Transverse colon (tissue), 3 donors: ENCODE results near the gene SNX25.

Experiments
- CTCF ChIP-seq, 5 experiments: fragments of 200-600 bp in 3 of 5; fragments of 450-650 bp in 2 of 5; sonication (generic) in 3 of 5; IDR thresholded peaks; 1 replicate in 2 of 5; 2 replicates in 3 of 5; pipeline ENCODE4 v1.5.1; 2016 to 2017; ENCODE audit warnings: antibody characterized with exemption in 5 of 5, inconsistent platforms in 3 of 5, mild to moderate bottlenecking in 2 of 5, moderate library complexity in 1 of 5
- POLR2A ChIP-seq: fragments of 450-650 bp; IDR thresholded peaks from one replicate; pipeline ENCODE4 v1.6.1; 2016; ENCODE audit warnings: antibody characterized with exemption, mild to moderate bottlenecking, moderate library complexity

DNA sequence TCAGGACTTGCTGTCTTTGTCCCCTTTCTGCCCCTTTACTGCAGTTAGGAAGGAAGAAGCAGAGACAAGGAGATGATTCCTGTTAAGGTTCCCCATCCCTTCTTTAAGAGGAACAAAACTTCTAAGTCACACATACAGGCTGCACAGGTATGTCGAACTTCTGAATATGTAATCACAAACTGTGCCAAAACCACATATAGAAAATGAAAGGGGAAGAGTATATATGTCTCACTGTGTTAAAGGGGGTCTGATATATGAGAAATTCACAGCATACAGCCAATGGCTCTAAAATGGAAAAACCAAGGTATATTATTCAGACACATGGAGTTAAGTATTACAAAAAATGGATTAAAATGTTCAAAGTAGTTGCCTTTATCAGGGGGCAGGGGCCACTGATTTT lies 17.3 kb upstream of the SNX25 start:
- no peak for TF ChIP-seq CTCF (IDR thresholded peaks at IDR 0.05)
- no peak for TF ChIP-seq POLR2A
